Breast epithelium (tissue), 4 donors: ENCODE results near the gene KRTAP2-4. TPM values are rescaled to one million over a fixed set of nuclear protein-coding genes. Genes with fewer than 3 reads are reported as not detected.

Source experiments
- DNase-seq, 2 donors: peaks; one replicate each; pipeline ENCODE4 v3.0.0-alpha.2; 2019; ENCODE audit warnings: low spot score in 2 of 2
- H3K27ac ChIP-seq, 2 donors: fragments of 200-600 bp; sonication (generic) in 1 of 2; one replicate each; pipeline ENCODE4 v1.5.1; 2016 to 2019; ENCODE audit warnings: mild to moderate bottlenecking in 1 of 2
- H3K27me3 ChIP-seq, 2 donors: fragments of 200-600 bp; sonication (generic) in 1 of 2; one replicate each; pipeline versions ENCODE4 v1.5.1 to v1.6.0; 2017 to 2019; ENCODE audit warnings: control low read depth in 1 of 2, mild to moderate bottlenecking in 1 of 2
- H3K36me3 ChIP-seq: fragments of 200-600 bp; one replicate; pipeline ENCODE4 v1.5.1; 2019
- H3K4me1 ChIP-seq, 2 donors: fragments of 200-600 bp; sonication (generic); one replicate each; pipeline ENCODE4 v1.5.1; 2016 to 2019; ENCODE audit warnings: control low read depth in 1 of 2
- H3K4me3 ChIP-seq, 3 donors: fragments of 200-600 bp; sonication (generic); 1 replicate in 2 of 3; 2 replicates in 1 of 3; pipeline ENCODE4 v1.5.1; 2016 to 2019; ENCODE audit warnings: mild to moderate bottlenecking in 3 of 3, moderate library complexity in 2 of 3
- H3K9me3 ChIP-seq, 2 donors: fragments of 200-600 bp; sonication (generic) in 1 of 2; one replicate each; pipeline ENCODE4 v1.5.1; 2016 to 2019; ENCODE audit warnings: control low read depth in 1 of 2
- POLR2A ChIP-seq: fragments of 450-650 bp; IDR thresholded peaks from one replicate; pipeline ENCODE4 v1.6.1; 2016; ENCODE audit warnings: antibody characterized with exemption, mild to moderate bottlenecking, moderate library complexity
- POLR2AphosphoS5 ChIP-seq, 3 donors: sonication (generic); formaldehyde crosslinking; IDR thresholded peaks; one replicate each; pipeline ENCODE4 v1.6.1; 2017; ENCODE audit warnings: antibody characterized with exemption in 3 of 3
- intact Hi-C: fragments of 100-400 bp; cut with DNase I; formaldehyde crosslinking; loops from one replicate; pipeline ENCODE4 v1.15.1; 2023; ENCODE audit warnings: low total_unique reads
- total RNA-seq, 3 donors: library from RNA; depleted of rRNA; stranded (reverse); fragments of >200 nt; gene quantifications; one replicate each; pipeline ENCODE4 v1.1.0, GENCODE V29; 2016
- TF ChIP-seq, protein P1 (sequence below), 3 donors: fragments of 450-650 bp; IDR thresholded peaks; one replicate each; pipeline ENCODE4 v1.5.1; 2016 to 2017; ENCODE audit warnings: antibody characterized with exemption in 3 of 3, mild to moderate bottlenecking in 3 of 3, moderate library complexity in 3 of 3

KRTAP2-4 gene
- total RNA-seq, 3 donors from 2014 or later: not detected

DNA sequence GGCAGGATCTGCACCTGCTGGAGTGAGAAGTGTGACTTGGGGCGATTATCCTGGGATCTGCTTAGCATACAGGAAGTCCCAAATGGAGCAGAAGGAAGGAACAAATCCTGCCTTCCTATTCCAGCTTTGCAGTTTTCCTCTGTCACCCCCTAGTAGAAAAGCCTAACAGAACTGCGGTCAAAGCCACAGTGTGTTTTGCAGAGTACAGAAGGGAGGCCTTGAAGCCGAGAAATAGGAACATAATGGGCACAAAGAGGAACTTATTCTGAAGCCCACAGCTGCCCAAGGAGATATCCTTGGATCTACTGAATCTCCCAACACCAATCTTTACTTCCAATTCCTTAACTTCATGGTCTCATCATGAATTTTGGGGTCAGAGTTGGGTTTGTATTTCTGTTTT, 47.1 kb downstream of the KRTAP2-4 start:
- intact Hi-C loops: no loop called here
- TF ChIP-seq POLR2AphosphoS5 (IDR thresholded peaks at IDR 0.05) (no peak), POLR2A (no peak)
- TF ChIP-seq, protein P1, sequence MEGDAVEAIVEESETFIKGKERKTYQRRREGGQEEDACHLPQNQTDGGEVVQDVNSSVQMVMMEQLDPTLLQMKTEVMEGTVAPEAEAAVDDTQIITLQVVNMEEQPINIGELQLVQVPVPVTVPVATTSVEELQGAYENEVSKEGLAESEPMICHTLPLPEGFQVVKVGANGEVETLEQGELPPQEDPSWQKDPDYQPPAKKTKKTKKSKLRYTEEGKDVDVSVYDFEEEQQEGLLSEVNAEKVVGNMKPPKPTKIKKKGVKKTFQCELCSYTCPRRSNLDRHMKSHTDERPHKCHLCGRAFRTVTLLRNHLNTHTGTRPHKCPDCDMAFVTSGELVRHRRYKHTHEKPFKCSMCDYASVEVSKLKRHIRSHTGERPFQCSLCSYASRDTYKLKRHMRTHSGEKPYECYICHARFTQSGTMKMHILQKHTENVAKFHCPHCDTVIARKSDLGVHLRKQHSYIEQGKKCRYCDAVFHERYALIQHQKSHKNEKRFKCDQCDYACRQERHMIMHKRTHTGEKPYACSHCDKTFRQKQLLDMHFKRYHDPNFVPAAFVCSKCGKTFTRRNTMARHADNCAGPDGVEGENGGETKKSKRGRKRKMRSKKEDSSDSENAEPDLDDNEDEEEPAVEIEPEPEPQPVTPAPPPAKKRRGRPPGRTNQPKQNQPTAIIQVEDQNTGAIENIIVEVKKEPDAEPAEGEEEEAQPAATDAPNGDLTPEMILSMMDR (IDR thresholded peaks at IDR 0.05): no peak
- no peaks in the 10 kb centered on the region for H3K9me3 ChIP-seq
- no peak for DNase-seq
- no peaks in the 10 kb centered on the region for H3K36me3 ChIP-seq
- H3K27ac ChIP-seq: no peak overlapping the region
- no peaks in the 10 kb centered on the region for H3K27me3 ChIP-seq
- H3K4me3 ChIP-seq: no peak overlapping the region
- no peaks in the 10 kb centered on the region for H3K4me1 ChIP-seq

GRCh38 chr17:41016578-41017215, 49.0 kb downstream of the KRTAP2-4 start:
- Histone ChIP-seq H3K4me1 (no peaks in the 10 kb centered on the region), H3K27me3 (no peaks in the 10 kb centered on the region), H3K36me3 (no peaks in the 10 kb centered on the region), H3K9me3 (no peaks in the 10 kb centered on the region), H3K4me3 (no peak overlapping the region), H3K27ac (no peak overlapping the region)
- TF ChIP-seq POLR2A (no peak), POLR2AphosphoS5 (IDR thresholded peaks at IDR 0.05) (no peak)
- no peak for DNase-seq
- intact Hi-C loops: no loop called here

- TF ChIP-seq POLR2AphosphoS5 (IDR thresholded peaks at IDR 0.05): no peak
- no peak for DNase-seq
- Histone ChIP-seq H3K36me3 (no peaks in the 10 kb centered on the region), H3K27me3 (no peaks in the 10 kb centered on the region), H3K4me1 (no peaks in the 10 kb centered on the region), H3K4me3 (no peak overlapping the region), H3K9me3 (no peaks in the 10 kb centered on the region), H3K27ac (no peak overlapping the region)
- intact Hi-C loops: no loop called here
Measured at GRCh38 chr17:41015454-41015853, 50.2 kb downstream of the KRTAP2-4 start.

Other genes starting within 250 kb of the KRTAP2-4 start
- gene KRT10, start 243.3 kb downstream of the KRTAP2-4 start, total RNA-seq: 10 to 100 TPM in 1 of 3 donors, 1 to 10 TPM in 2; 6.2 to 14.7 (median 7.6) TPM
- not detected for gene KRT12, start 198.7 kb downstream of the KRTAP2-4 start, total RNA-seq
- 1 to 10 TPM in 1 of 3 donors, not detected in 2; 6.6 TPM for gene KRT20, start 180.6 kb downstream of the KRTAP2-4 start, total RNA-seq
- gene KRT23, start 128.2 kb downstream of the KRTAP2-4 start, total RNA-seq: 10 to 100 TPM in 2 of 3 donors, not detected in 1; 37.7 to 57.5 TPM
- not detected for gene KRT39, start 98.9 kb downstream of the KRTAP2-4 start, total RNA-seq
- gene KRT40, start 81.6 kb downstream of the KRTAP2-4 start, total RNA-seq: under 1 TPM in 1 of 3 donors, not detected in 2; 0.29 TPM
- gene KRTAP3-3, start 71.7 kb downstream of the KRTAP2-4 start, total RNA-seq: not detected
- gene KRTAP3-2, start 66.0 kb downstream of the KRTAP2-4 start, total RNA-seq: not detected
- not detected for gene KRTAP3-1, start 56.8 kb downstream of the KRTAP2-4 start, total RNA-seq
- not detected for gene KRTAP1-5, start 38.7 kb downstream of the KRTAP2-4 start, total RNA-seq
- not detected for gene KRTAP1-4, start 35.7 kb downstream of the KRTAP2-4 start, total RNA-seq
- gene KRTAP1-3, start 31.0 kb downstream of the KRTAP2-4 start, total RNA-seq: not detected
- gene KRTAP1-1, start 24.4 kb downstream of the KRTAP2-4 start, total RNA-seq: not detected
- gene KRTAP2-1, start 18.6 kb downstream of the KRTAP2-4 start, total RNA-seq: not detected
- not detected for gene KRTAP2-2, start 10.6 kb downstream of the KRTAP2-4 start, total RNA-seq
- gene KRTAP2-3, start 5.8 kb downstream of the KRTAP2-4 start, total RNA-seq: not detected
- gene KRTAP4-7, start 18.3 kb upstream of the KRTAP2-4 start, total RNA-seq: not detected
- gene KRTAP4-8, start 32.3 kb upstream of the KRTAP2-4 start, total RNA-seq: not detected
- not detected for gene KRTAP4-16, start 36.3 kb upstream of the KRTAP2-4 start, total RNA-seq
- gene KRTAP4-9, start 39.5 kb upstream of the KRTAP2-4 start, total RNA-seq: not detected
- not detected for gene KRTAP4-11, start 52.5 kb upstream of the KRTAP2-4 start, total RNA-seq
- not detected for gene KRTAP4-12, start 58.3 kb upstream of the KRTAP2-4 start, total RNA-seq
- not detected for gene KRTAP4-6, start 74.7 kb upstream of the KRTAP2-4 start, total RNA-seq
- not detected for gene KRTAP4-5, start 83.9 kb upstream of the KRTAP2-4 start, total RNA-seq
- not detected for gene KRTAP4-4, start 94.9 kb upstream of the KRTAP2-4 start, total RNA-seq
- not detected for gene KRTAP4-3, start 102.3 kb upstream of the KRTAP2-4 start, total RNA-seq
- gene KRTAP4-2, start 112.3 kb upstream of the KRTAP2-4 start, total RNA-seq: not detected
- not detected for gene KRTAP4-1, start 119.0 kb upstream of the KRTAP2-4 start, total RNA-seq
- gene KRTAP9-1, start 124.0 kb upstream of the KRTAP2-4 start, total RNA-seq: not detected
- gene KRTAP9-2, start 160.8 kb upstream of the KRTAP2-4 start, total RNA-seq: not detected
- not detected for gene KRTAP9-3, start 166.6 kb upstream of the KRTAP2-4 start, total RNA-seq
- not detected for gene KRTAP9-8, start 172.1 kb upstream of the KRTAP2-4 start, total RNA-seq
- not detected for gene KRTAP9-4, start 183.8 kb upstream of the KRTAP2-4 start, total RNA-seq
- gene KRTAP9-9, start 189.5 kb upstream of the KRTAP2-4 start, total RNA-seq: not detected
- gene KRTAP9-6, start 199.5 kb upstream of the KRTAP2-4 start, total RNA-seq: not detected
- gene KRTAP9-7, start 209.8 kb upstream of the KRTAP2-4 start, total RNA-seq: not detected
- gene KRTAP29-1, start 237.0 kb upstream of the KRTAP2-4 start, total RNA-seq: not detected
- not detected for gene KRTAP16-1, start 243.4 kb upstream of the KRTAP2-4 start, total RNA-seq
- not detected for gene KRTAP17-1, start 249.8 kb upstream of the KRTAP2-4 start, total RNA-seq